Heart left ventricle (tissue), 16 donors: ENCODE measurements around the gene HAL. TPM values are rescaled to one million over a fixed set of nuclear protein-coding genes. Genes with fewer than 3 reads are reported as not detected.

Experiments
- ATAC-seq, 4 donors: fragments of 200-7000 bp; cut with Tn5 transposase; one replicate each; pipeline ENCODE4 v1.9.1; 2020 to 2022; ENCODE audit warnings: moderate library complexity in 4 of 4, mild to moderate bottlenecking in 3 of 4, moderate number of reproducible peaks in 1 of 4
- DNase-seq, 5 donors: peaks; one replicate each; pipeline ENCODE4 v3.0.0-alpha.2; 2020
- H3K27ac ChIP-seq, 12 donors: fragments of 200-600 bp; sonication (generic) in 4 of 12; one replicate each; pipeline versions ENCODE4 v1.5.0 to v1.8.0; 2016 to 2022; ENCODE audit warnings: mild to moderate bottlenecking in 2 of 12
- H3K27me3 ChIP-seq, 9 donors: fragments of 200-600 bp; sonication (generic) in 2 of 9; one replicate each; pipeline versions ENCODE4 v1.5.1 to v1.8.0; 2016 to 2022; ENCODE audit warnings: mild to moderate bottlenecking in 3 of 9
- H3K36me3 ChIP-seq, 9 donors: fragments of 200-600 bp; sonication (generic) in 2 of 9; one replicate each; pipeline versions ENCODE4 v1.5.0 to v1.8.0; 2018 to 2022; ENCODE audit warnings: mild to moderate bottlenecking in 2 of 9
- H3K4me1 ChIP-seq, 12 donors: fragments of 200-600 bp; sonication (generic) in 4 of 12; one replicate each; pipeline versions ENCODE4 v1.5.0 to v1.8.0; 2016 to 2022; ENCODE audit warnings: mild to moderate bottlenecking in 3 of 12
- H3K4me3 ChIP-seq, 12 donors: fragments of 200-600 bp; sonication (generic) in 4 of 12; one replicate each; pipeline versions ENCODE4 v1.5.0 to v1.8.0; 2017 to 2022; ENCODE audit warnings: mild to moderate bottlenecking in 9 of 12, moderate library complexity in 4 of 12
- H3K9me3 ChIP-seq, 12 donors: fragments of 200-600 bp; sonication (generic) in 4 of 12; one replicate each; pipeline versions ENCODE4 v1.5.0 to v1.8.0; 2016 to 2022; ENCODE audit warnings: mild to moderate bottlenecking in 1 of 12
- POLR2A ChIP-seq, 2 donors: fragments of 450-650 bp; IDR thresholded peaks; one replicate each; pipeline ENCODE4 v1.6.1; 2017; ENCODE audit warnings: antibody characterized with exemption in 2 of 2, mild to moderate bottlenecking in 2 of 2, moderate library complexity in 2 of 2
- WGBS, 4 donors: extraction: QIAGEN DNeasy Blood & Tissue Kit in 2 of 4; methylation state at CpG; one replicate each; pipeline versions ENCODE4 v1.1.5 to v1.1.7; 2013 to 2018; 5-methylcytosine and 5-hydroxymethylcytosine counted together
- intact Hi-C, 10 donors: fragments of 100-400 bp; cut with DNase I; formaldehyde crosslinking; loops; one replicate each; pipeline versions ENCODE4 v1.11.1 to v1.14.2; 2022
- polyA plus RNA-seq, 2 donors: library from polyadenylated mRNA; stranded (reverse); fragments of 200-250 nt; gene quantifications; one replicate each; pipeline ENCODE4 v1.2.3, GENCODE V29; 2013
- total RNA-seq, 9 donors: library from RNA; depleted of rRNA in 2 of 9; stranded (reverse); fragments of >200 nt in 2 of 9; fragmentation: NEBNext Ultra II Directional in 3 of 9; extraction: Animal tissue kit (Norgen Biotek cat#: 25700) in 3 of 9; gene quantifications; one replicate each; pipeline versions ENCODE4 v1.1.0 to v1.2.4, GENCODE V29; 2016 to 2023
- TF ChIP-seq, protein P1 (sequence below), 12 donors: fragments of 200-600 bp; sonication (generic) in 4 of 12; IDR thresholded peaks; one replicate each; pipeline versions ENCODE4 v1.5.0 to v1.8.0; 2018 to 2022; ENCODE audit warnings: antibody characterized with exemption in 12 of 12, mild to moderate bottlenecking in 5 of 12
- donor health status: ischemic (EF 13 %, LVEDD 7.1; RV severe dilation, severe dysfunction).
- donor health status: healthy with polysubstance abuse.
- donor health status: DM: no; HTN: yes; CAD: no.
- donor health status: DM: no; HTN: no; CAD: no.
- donor health status: ischemic (EF 25% LVEDD 6.9; RV normal size, moderate dysfunction).
- donor health status: ischemic (EF 25% LVEDD 5.7; RV mildly dilated, moderate dysfunction).
- donor health status: healthy.
- donor health status: DM: yes; HTN: yes; CAD: no.
- donor health status: ischemic (EF 35%, LVEDD 5.7; RV mildly dilated, moderate dysfunction).
- donor health status: nonischemic (EF 11% LVEDD 7.7; RV severe dilation, severe dysfunction).
- donor health status: DM: yes; HTN: yes; CAD: no.
- donor health status: PGD.
- donor health status: ischemic (EF 29% LVEDD 5.4; RV normal size, mild dysfunction).
- donor health status: nonischemic (EF 23%, LVEDD 6.1; RV moderate dilation, normal function).

HAL gene
- total and polyA plus RNA-seq, 11 donors, result 0.04 to 0.79 (median 0.11) TPM; not detected in 5

GRCh38 chr12:96033549-96034389 is 37.6 kb upstream of the HAL start:
- H3K4me3 ChIP-seq, result peak overlapping the region in 9 of 12 donors; percentile 78 to 98 (median 94)
- peaks cover 0 to 38% (median 16%) of the 10 kb centered on the region in 12 donors for H3K4me1 ChIP-seq
- TF ChIP-seq, protein P1, sequence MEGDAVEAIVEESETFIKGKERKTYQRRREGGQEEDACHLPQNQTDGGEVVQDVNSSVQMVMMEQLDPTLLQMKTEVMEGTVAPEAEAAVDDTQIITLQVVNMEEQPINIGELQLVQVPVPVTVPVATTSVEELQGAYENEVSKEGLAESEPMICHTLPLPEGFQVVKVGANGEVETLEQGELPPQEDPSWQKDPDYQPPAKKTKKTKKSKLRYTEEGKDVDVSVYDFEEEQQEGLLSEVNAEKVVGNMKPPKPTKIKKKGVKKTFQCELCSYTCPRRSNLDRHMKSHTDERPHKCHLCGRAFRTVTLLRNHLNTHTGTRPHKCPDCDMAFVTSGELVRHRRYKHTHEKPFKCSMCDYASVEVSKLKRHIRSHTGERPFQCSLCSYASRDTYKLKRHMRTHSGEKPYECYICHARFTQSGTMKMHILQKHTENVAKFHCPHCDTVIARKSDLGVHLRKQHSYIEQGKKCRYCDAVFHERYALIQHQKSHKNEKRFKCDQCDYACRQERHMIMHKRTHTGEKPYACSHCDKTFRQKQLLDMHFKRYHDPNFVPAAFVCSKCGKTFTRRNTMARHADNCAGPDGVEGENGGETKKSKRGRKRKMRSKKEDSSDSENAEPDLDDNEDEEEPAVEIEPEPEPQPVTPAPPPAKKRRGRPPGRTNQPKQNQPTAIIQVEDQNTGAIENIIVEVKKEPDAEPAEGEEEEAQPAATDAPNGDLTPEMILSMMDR (IDR thresholded peaks at IDR 0.05), result no peak
- no peak for TF ChIP-seq POLR2A (IDR thresholded peaks at IDR 0.05)
- 71 to 77% (median 75%) methylated on average over 7 of the region's 7 CpGs for WGBS, 4 donors
- peak overlapping the region in 4 of 12 donors; percentile 64 to 90 (median 80) for H3K27ac ChIP-seq
- DNase-seq, result no peak
- H3K27me3 ChIP-seq, result no peaks in the 10 kb centered on the region
- ATAC-seq, result no peak
- peaks cover 0 to 3% (median 0%) of the 10 kb centered on the region in 9 donors for H3K36me3 ChIP-seq
- intact Hi-C loops, result loop anchor here in 1 of 10 donors (10.0 kb wide), 1 partner anchor 371 kb away; the partner anchor contains the start of gene CDK17
- no peaks in the 10 kb centered on the region for H3K9me3 ChIP-seq

- H3K27ac ChIP-seq, result peak overlapping the region in 1 of 12 donors; percentile 49
- H3K27me3 ChIP-seq, result no peaks in the 10 kb centered on the region
- H3K36me3 ChIP-seq, result peaks cover 0 to 42% (median 37%) of the 10 kb centered on the region in 9 donors
- no peaks in the 10 kb centered on the region for H3K9me3 ChIP-seq
- DNase-seq (no peak), ATAC-seq (no peak)
- TF ChIP-seq, protein P1 (IDR thresholded peaks at IDR 0.05), result no peak
- no peak for TF ChIP-seq POLR2A (IDR thresholded peaks at IDR 0.05)
- intact Hi-C loops, result loop anchor here in 1 of 10 donors (10.0 kb wide), 1 partner anchor 375 kb away; the partner anchor contains the start of gene CDK17
- WGBS, 4 donors, result 87 to 95% (median 92%) methylated on average over 2 of the region's 2 CpGs
- no peak overlapping the region for H3K4me3 ChIP-seq
- peaks cover 0 to 34% (median 16%) of the 10 kb centered on the region in 12 donors for H3K4me1 ChIP-seq
Observed at GRCh38 chr12:96029826-96030225, 33.7 kb upstream of the HAL start.

GRCh38 chr12:96028538-96028937 is 32.4 kb upstream of the HAL start:
- H3K36me3 ChIP-seq, result peaks cover 0 to 55% (median 50%) of the 10 kb centered on the region in 9 donors
- no peaks in the 10 kb centered on the region for H3K9me3 ChIP-seq
- WGBS, 4 donors, result 57 to 68% (median 60%) methylated on average over 1 of the region's 1 CpG
- DNase-seq (no peak), ATAC-seq (no peak)
- H3K27ac ChIP-seq, result no peak overlapping the region
- TF ChIP-seq POLR2A (IDR thresholded peaks at IDR 0.05), result no peak
- TF ChIP-seq, protein P1 (IDR thresholded peaks at IDR 0.05), result no peak
- H3K4me1 ChIP-seq, result peaks cover 0 to 21% (median 6%) of the 10 kb centered on the region in 12 donors
- no peaks in the 10 kb centered on the region for H3K27me3 ChIP-seq
- H3K4me3 ChIP-seq, result no peak overlapping the region
- intact Hi-C loops, result no loop called here

- H3K27ac ChIP-seq, result no peak overlapping the region
- intact Hi-C loops, result no loop called here
- H3K36me3 ChIP-seq, result peaks cover 0 to 77% (median 72%) of the 10 kb centered on the region in 9 donors
- no peak for DNase-seq
- H3K4me3 ChIP-seq, result no peak overlapping the region
- ATAC-seq, result no peak
- WGBS, 4 donors, result 96 to 100% (median 98%) methylated on average over 1 of the region's 1 CpG
- H3K4me1 ChIP-seq, result peaks cover 0 to 11% (median 0%) of the 10 kb centered on the region in 12 donors
- no peaks in the 10 kb centered on the region for H3K27me3 ChIP-seq
- TF ChIP-seq POLR2A (IDR thresholded peaks at IDR 0.05), result no peak
- TF ChIP-seq, protein P1 (IDR thresholded peaks at IDR 0.05), result no peak
- no peaks in the 10 kb centered on the region for H3K9me3 ChIP-seq
Observed at GRCh38 chr12:96026331-96026730, 30.2 kb upstream of the HAL start.
